NCI-H69 (cell line): ENCODE results near the gene TAGLN2.

Source experiments
- DNase-seq: peaks from one replicate; lab custom pipeline; 2025; lab: John Stamatoyannopoulos, UW

The TAGLN2 gene

GRCh38 chr1:159935305-159935704 is 10.0 kb upstream of the TAGLN2 start:
- no peak for DNase-seq

- no peak for DNase-seq
These were observed 9.1 kb upstream of the TAGLN2 start for GRCh38 chr1:159934136-159935039.

- DNase-seq: peak; percentile 8
These were observed 8.0 kb upstream of the TAGLN2 start for GRCh38 chr1:159933347-159933746.

GRCh38 chr1:159932296-159933285 is 7.3 kb upstream of the TAGLN2 start:
- DNase-seq: peak; percentile 71

GRCh38 chr1:159931795-159932173 is 6.5 kb upstream of the TAGLN2 start:
- DNase-seq: no peak

- DNase-seq: no peak
These were observed 5.9 kb upstream of the TAGLN2 start for GRCh38 chr1:159931101-159931794.

- DNase-seq: no peak
These were observed 5.3 kb upstream of the TAGLN2 start for GRCh38 chr1:159930634-159931033.

GRCh38 chr1:159930216-159930615 is 4.9 kb upstream of the TAGLN2 start:
- no peak for DNase-seq

- no peak for DNase-seq
These were observed 4.1 kb upstream of the TAGLN2 start for GRCh38 chr1:159929155-159930051.

- no peak for DNase-seq
These were observed 3.3 kb upstream of the TAGLN2 start for GRCh38 chr1:159928491-159929050.

- DNase-seq: peak; percentile 30
These were observed 2.6 kb upstream of the TAGLN2 start for GRCh38 chr1:159927849-159928431.

GRCh38 chr1:159927211-159927848 is 2.0 kb upstream of the TAGLN2 start:
- peak; percentile 46 for DNase-seq

- no peak for DNase-seq
These were observed 392 bp upstream of the TAGLN2 start for GRCh38 chr1:159925719-159926078.

GRCh38 chr1:159924025-159924790 is 1.1 kb downstream of the TAGLN2 start:
- DNase-seq: peak; percentile 96

- DNase-seq: peak; percentile 97
These were observed 1.9 kb downstream of the TAGLN2 start for GRCh38 chr1:159923203-159924024.

GRCh38 chr1:159922511-159923202 is 2.6 kb downstream of the TAGLN2 start:
- peak; percentile 69 for DNase-seq

- no peak for DNase-seq
These were observed 3.4 kb downstream of the TAGLN2 start for GRCh38 chr1:159921700-159922504.
